Right ventricle myocardium inferior (tissue), 1 donor: Measurements from ENCODE around the gene LRRC19. TPM values are rescaled to one million over a fixed set of nuclear protein-coding genes. Genes with fewer than 3 reads are reported as not detected.

Experiments
- ATAC-seq: fragments of 200-7000 bp; cut with Tn5 transposase; one replicate; pipeline ENCODE4 v1.9.1; 2020; ENCODE audit warnings: mild to moderate bottlenecking, moderate library complexity
- DNase-seq: peaks from one replicate; pipeline ENCODE4 v3.0.0; 2021; ENCODE audit errors: missing footprints
- intact Hi-C: fragments of 100-400 bp; cut with DNase I; formaldehyde crosslinking; loops from one replicate; pipeline ENCODE4 v1.11.0; 2022
- total RNA-seq: library from RNA; stranded (reverse); fragmentation: NEBNext Ultra II Directional; extraction: Animal tissue kit (Norgen Biotek cat#: 25700); gene quantifications from one replicate; pipeline ENCODE4 v1.2.1, GENCODE V29; 2021
- donor health status: DM: no; HTN: yes; CAD: no; lungs with severe emphysema.

Gene LRRC19
- total RNA-seq, 1 donor from 2014 or later = not detected

DNA sequence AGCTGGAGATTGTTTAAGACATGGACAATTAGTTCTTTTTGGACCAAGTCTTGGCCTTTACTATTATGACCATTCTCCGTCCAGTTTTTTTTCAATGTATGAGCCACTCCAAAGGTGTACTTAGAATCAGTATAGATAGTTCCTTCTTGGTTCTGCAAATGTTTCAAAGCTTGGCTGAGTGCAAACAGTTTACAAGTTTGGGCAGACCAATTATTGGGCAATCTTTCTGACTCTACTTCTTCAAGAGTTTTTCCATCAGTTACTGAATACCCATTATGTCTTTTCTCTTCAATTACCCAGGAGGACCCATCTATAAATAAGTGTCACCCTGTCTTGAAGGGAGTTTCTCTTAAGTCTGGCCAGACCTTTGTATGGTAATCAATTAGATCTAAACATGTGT lies 33.8 kb downstream of the LRRC19 start:
- intact Hi-C loops = no loop called here
- ATAC-seq (no peak), DNase-seq (no peak)

- intact Hi-C loops = loop anchor here (2.0 kb wide), 1 partner anchor 64 kb away; the partner anchor contains the start of gene CAAP1
- ATAC-seq = no peak
- DNase-seq = no peak
These were observed 48.6 kb downstream of the LRRC19 start for GRCh38 chr9:26956860-26957233.

DNA sequence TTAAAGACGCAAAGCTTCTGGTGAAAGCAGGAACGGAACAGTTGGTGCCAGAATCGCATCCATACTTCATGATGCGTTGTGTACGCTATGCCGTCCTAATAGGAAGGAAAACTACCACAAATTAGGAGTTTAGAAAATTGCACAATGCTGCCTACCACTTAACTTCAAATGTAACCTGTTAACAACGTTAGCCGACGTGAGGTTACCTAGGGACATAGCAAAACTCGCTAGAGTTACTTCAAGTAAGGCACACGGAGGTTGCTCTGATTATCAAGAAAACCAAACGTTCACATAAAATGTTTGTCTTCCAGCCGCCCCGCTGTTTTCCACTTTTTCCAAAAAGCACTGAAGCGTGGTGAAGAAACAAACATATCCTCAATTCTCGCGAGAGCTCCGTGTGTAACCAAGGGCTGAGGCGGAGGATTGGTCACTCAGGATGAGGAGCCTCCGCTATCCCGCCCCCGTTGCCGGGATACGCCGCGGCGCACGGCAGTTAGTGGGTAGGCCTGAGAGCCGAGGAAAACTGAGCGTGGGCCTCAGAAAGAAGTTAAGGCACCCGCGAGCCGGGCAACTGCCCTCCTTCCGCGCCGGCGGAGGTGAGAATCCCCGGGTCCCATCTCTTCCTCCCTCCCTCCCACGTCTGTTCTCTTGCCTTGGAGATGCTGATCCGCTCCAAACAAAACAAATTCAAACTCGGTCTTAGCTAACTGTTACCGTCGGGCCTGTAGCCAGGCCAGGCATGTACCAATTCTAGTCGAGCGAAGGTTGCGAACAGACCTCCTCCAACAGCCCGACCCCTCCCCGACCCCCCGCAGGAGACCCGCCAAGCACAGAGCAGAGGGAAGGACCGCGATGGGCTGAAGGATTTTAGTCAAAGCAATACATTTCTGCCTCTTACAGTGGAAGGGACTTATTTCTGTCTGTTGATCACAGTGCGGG lies 49.3 kb downstream of the LRRC19 start, which contains the start of gene IFT74:
IFT74 (plus strand) TSS at position 492 of the 939 bp plus-strand sequence. CDS start 5,556 bp downstream, outside the sequence.
- intact Hi-C loops = loop anchor here (2.0 kb wide), 1 partner anchor 63 kb away; the partner anchor contains the start of gene CAAP1

GRCh38 chr9:26955222-26955903 lies 50.1 kb downstream of the LRRC19 start:
- intact Hi-C loops = no loop called here
- DNase-seq = no peak
- ATAC-seq = peak; percentile 41

More for the DNA sequence above, 49.3 kb downstream of the LRRC19 start, which contains the start of gene IFT74:
- ATAC-seq (peak; percentile 100), DNase-seq (peak; percentile 99)

DNA sequence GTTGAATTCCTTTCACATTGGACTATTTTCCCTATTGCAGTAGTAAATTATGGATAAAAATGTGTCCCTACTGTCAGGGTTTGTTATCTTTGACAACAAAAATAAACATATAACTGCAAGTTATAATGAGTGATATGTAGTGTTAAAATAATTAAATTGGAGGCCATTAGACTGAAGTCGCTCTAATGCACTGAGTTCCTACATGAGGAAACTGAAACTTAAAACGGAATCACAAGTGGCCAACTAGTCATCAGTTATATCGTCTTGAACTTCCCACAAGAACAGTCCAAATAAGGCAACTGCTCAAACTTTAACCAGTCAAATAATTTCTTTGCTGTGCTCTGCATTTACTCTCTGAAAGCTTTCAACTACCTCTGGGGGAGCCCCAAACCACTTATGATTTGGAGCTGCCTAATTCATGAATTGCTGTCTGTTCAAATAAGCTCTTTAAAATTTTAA lies 51.4 kb downstream of the LRRC19 start:
- no peak for ATAC-seq
- intact Hi-C loops = no loop called here
- DNase-seq = no peak

GRCh38 chr9:26951794-26952193 lies 53.7 kb downstream of the LRRC19 start:
- intact Hi-C loops = no loop called here
- ATAC-seq (no peak), DNase-seq (no peak)

DNA sequence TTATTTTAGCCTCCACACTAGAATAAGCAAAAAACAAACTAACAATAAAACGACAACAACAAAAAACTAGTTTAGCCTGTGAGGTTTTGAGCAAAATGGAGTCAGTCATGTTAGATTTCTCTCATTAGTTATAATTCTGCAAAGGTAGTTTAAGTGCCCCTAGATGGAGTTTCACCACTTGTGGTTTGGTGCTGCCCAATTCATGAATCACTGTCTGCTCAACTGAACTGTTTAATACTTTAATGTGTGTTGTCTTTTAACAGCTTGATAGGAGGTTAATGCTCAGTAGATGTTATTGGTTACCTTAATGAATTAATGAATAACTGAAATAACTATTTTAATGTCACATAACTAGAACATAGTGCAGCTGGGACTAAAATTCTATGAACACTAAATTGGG lies 55.0 kb downstream of the LRRC19 start:
- no peak for DNase-seq
- intact Hi-C loops = no loop called here

GRCh38 chr9:26949637-26950069 lies 55.8 kb downstream of the LRRC19 start:
- ATAC-seq (no peak), DNase-seq (no peak)
- intact Hi-C loops = no loop called here

More for the DNA sequence above, 55.0 kb downstream of the LRRC19 start:
- no peak for ATAC-seq

GRCh38 chr9:26947736-26948135 lies 57.7 kb downstream of the LRRC19 start:
- DNase-seq (no peak), ATAC-seq (no peak)
- intact Hi-C loops = loop anchor here (2.0 kb wide), 1 partner anchor 55 kb away; the partner anchor contains the start of gene CAAP1

DNA sequence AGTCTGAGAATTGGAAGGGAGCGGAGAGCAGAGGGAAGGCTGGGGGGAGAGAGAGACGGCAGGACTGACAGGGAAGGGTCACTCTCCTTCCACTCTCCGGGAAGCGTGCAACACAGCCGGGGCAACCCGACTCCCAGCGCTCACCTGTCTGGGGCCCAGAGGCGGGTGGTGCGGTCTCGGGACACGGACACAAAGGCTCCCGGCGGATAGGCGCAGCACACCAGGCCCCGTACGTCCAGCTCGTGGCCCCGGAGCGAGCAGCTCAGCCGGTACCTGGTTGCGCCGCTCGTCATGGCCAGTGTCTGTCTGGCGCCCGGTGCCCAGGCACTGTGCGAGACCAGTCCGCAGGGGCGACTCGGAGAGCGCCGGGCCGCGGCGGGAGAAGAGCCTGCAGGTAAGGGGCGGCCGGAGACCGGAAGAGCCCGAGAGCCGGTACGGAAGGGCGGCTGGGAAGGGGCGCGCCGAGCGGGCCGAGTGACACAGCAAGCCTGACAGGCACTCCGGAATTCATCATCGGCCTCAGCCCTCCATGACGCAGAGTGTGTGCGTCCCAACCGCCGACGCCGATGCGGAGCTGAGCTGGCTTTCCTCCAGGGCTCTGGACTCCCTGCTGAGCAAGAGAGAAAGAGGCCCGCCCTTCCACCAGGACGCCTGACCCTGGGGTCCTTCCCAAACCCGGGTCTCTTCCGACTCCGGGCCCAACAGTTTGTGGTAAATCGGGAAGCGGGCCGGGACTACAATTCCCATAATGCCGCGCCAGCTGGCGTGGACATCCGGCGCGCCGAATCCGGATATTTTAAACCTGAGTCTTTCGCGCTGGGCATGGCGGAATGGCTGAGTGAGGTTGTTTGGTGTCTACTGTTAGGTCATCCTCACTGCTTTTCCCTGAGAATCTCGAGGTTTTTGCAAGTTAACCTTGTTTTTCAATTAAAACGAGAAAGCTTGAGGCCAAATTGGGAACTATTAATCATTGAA lies 58.4 kb downstream of the LRRC19 start, which contains the start of gene PLAA:
PLAA (minus strand) TSS at position 490 of the 975 bp plus-strand sequence; CDS start at position 293, 197 bp downstream.
- intact Hi-C loops = loop anchor here (2.0 kb wide), 1 partner anchor 54 kb away; the partner anchor contains the start of gene CAAP1
- ATAC-seq (peak; percentile 99), DNase-seq (peak; percentile 94)

DNA sequence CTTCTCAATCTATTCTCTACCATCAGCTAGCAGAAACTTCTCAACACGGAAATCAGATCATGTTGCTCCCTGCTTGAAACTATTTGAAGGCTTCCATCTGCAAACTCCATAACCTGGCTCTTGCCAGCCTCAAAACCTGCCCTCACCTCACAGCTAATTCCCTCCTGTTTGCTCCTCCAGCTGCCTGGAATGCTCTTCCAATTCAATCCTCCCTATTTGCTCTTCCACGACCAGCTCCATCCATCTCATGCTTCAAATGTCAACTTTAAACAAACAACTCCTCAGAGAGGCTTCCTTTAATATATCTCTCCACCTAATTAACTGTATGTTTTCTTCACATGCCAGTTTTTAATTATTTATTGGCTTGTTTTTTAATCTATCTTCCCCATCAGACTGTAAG lies 59.9 kb downstream of the LRRC19 start:
- intact Hi-C loops = no loop called here

More for the DNA sequence above, 59.9 kb downstream of the LRRC19 start:
- no peak for ATAC-seq
- no peak for DNase-seq

Other genes starting within 250 kb of the LRRC19 start
- 7.3 TPM for gene CAAP1, start 112.9 kb downstream of the LRRC19 start, total RNA-seq
- gene PLAA, start 58.4 kb downstream of the LRRC19 start, total RNA-seq = 30.3 TPM
- 12.2 TPM for gene IFT74, start 49.3 kb downstream of the LRRC19 start, total RNA-seq
- 21.1 TPM for gene TEK, start 103.6 kb upstream of the LRRC19 start, total RNA-seq